ENCODE measurements around the gene ERO1A. TPM values are rescaled to one million over a fixed set of nuclear protein-coding genes. Genes with fewer than 3 reads are reported as not detected.

ERO1A gene
- total RNA-seq, 1 experiment from 2014 or later = 118 TPM

DNA sequence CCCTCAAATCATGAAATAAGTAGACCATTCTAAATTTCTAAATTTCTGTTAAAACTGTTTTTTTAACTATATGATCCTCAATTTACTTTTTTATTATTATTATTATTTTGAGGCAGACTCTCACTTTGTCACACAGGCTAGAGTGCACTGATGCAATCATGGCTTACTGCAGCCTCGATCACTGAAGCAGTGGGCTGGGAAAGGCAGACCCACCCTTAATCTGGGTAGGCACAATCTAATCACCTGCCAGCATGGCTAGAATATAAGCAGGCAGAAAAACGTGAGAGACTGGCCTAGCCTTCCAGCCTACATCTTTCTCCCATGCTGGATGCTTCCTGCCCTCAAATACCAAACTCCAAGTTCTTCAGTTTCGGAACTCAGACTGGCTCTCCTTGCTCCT is 2.3 kb downstream of the ERO1A start:
- BruUV-seq (replicated peaks) = no TSS peak
- POLR2A ChIA-PET = no interaction called here

More for the DNA sequence above, 2.3 kb downstream of the ERO1A start:
- Histone ChIP-seq H2AFZ (ENCODE audit: low read depth, low read length, poor library complexity, severe bottlenecking) (no peak overlapping the region), H3K4me2 (ENCODE audit: low read length) (no peak overlapping the region), H3K4me1 (ENCODE audit: control insufficient read depth in 1 of 2, insufficient read depth in 2 of 2, low read length in 2 of 2) (peaks cover 4 to 31% of the 10 kb centered on the region in 2 experiments; a peak in 3 of 4 replicates), H3K9ac (ENCODE audit: low read length) (no peak overlapping the region), H3K4me3 (replicated peaks in 1 of 2; ENCODE audit: low read depth in 1 of 2, low read length in 2 of 2) (no peak overlapping the region), H3K79me2 (ENCODE audit: insufficient read depth, low read length) (peaks cover 75% of the 10 kb centered on the region), H3K27me3 (ENCODE audit: insufficient read depth, low read length) (no peaks in the 10 kb centered on the region), H3K27ac (ENCODE audit: low read depth, low read length) (no peak overlapping the region), H3K36me3 (ENCODE audit: control insufficient read depth in 1 of 2, insufficient read depth in 2 of 2, low read length in 2 of 2) (no peaks in the 10 kb centered on the region), H3K9me2 (ENCODE audit: insufficient read depth) (no peaks in the 10 kb centered on the region), H4K20me1 (ENCODE audit: insufficient read depth) (peaks cover 16% of the 10 kb centered on the region; the same call in 1 of the 2 replicates), H3K9me3 (ENCODE audit: control insufficient read depth in 1 of 2, insufficient read depth in 1 of 2, low read depth in 1 of 2, low read length in 2 of 2) (no peaks in the 10 kb centered on the region)
- ATAC-seq (no peak), DNase-seq (ENCODE audit: low read depth, low spot score) (no peak)
- RAD21 ChIA-PET (ENCODE audit: low non-redundant PET in 1 of 2, low total read pairs in 2 of 2, uncharacterized antibody in 2 of 2, unreplicated experiment in 2 of 2) = no interaction called here
- CTCF ChIA-PET = no interaction called here
- intact Hi-C loops (cut with micrococcal nuclease) = no loop called here
- TF ChIP-seq EZH2phosphoT487 (IDR thresholded peaks at IDR 0.05; ENCODE audit: borderline replicate concordance) (no peak), CBX3 (IDR thresholded peaks at IDR 0.05; ENCODE audit: low read depth) (no peak), YY1 (IDR thresholded peaks at IDR 0.05; ENCODE audit: extremely low read depth, insufficient replicate concordance, low read depth, low read length) (no peak), SIN3A (IDR thresholded peaks at IDR 0.05; ENCODE audit: low read depth) (no peak), SP1 (IDR thresholded peaks at IDR 0.05; ENCODE audit: low read depth) (no peak), REST (IDR thresholded peaks at IDR 0.05; ENCODE audit: low read depth) (no peak), MAX (IDR thresholded peaks at IDR 0.05) (no peak), POLR2AphosphoS5 (IDR thresholded peaks at IDR 0.05; ENCODE audit: low read depth, low read length) (no peak), ZNF274 (IDR thresholded peaks at IDR 0.05; ENCODE audit: low read depth, low read length) (no peak), ZFX (IDR thresholded peaks at IDR 0.05) (no peak), RAD21 (IDR thresholded peaks at IDR 0.05; ENCODE audit: low read depth) (no peak), FOSL1 (IDR thresholded peaks at IDR 0.05; ENCODE audit: low read depth) (no peak)
- TF ChIP-seq, protein P1, sequence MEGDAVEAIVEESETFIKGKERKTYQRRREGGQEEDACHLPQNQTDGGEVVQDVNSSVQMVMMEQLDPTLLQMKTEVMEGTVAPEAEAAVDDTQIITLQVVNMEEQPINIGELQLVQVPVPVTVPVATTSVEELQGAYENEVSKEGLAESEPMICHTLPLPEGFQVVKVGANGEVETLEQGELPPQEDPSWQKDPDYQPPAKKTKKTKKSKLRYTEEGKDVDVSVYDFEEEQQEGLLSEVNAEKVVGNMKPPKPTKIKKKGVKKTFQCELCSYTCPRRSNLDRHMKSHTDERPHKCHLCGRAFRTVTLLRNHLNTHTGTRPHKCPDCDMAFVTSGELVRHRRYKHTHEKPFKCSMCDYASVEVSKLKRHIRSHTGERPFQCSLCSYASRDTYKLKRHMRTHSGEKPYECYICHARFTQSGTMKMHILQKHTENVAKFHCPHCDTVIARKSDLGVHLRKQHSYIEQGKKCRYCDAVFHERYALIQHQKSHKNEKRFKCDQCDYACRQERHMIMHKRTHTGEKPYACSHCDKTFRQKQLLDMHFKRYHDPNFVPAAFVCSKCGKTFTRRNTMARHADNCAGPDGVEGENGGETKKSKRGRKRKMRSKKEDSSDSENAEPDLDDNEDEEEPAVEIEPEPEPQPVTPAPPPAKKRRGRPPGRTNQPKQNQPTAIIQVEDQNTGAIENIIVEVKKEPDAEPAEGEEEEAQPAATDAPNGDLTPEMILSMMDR (IDR thresholded peaks at IDR 0.05 in 2 of 3, conservative IDR thresholded peaks at IDR 0.05 in 1 of 3; ENCODE audit: borderline replicate concordance in 1 of 3, insufficient read depth in 1 of 3, low read depth in 2 of 3, low read length in 2 of 3) = no peak
- TF ChIP-seq, protein P2, sequence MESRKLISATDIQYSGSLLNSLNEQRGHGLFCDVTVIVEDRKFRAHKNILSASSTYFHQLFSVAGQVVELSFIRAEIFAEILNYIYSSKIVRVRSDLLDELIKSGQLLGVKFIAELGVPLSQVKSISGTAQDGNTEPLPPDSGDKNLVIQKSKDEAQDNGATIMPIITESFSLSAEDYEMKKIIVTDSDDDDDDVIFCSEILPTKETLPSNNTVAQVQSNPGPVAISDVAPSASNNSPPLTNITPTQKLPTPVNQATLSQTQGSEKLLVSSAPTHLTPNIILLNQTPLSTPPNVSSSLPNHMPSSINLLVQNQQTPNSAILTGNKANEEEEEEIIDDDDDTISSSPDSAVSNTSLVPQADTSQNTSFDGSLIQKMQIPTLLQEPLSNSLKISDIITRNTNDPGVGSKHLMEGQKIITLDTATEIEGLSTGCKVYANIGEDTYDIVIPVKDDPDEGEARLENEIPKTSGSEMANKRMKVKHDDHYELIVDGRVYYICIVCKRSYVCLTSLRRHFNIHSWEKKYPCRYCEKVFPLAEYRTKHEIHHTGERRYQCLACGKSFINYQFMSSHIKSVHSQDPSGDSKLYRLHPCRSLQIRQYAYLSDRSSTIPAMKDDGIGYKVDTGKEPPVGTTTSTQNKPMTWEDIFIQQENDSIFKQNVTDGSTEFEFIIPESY (IDR thresholded peaks at IDR 0.05; ENCODE audit: extremely low read depth, insufficient replicate concordance, low read length) = no peak
